Gastrocnemius medialis (tissue), 4 donors: ENCODE results near the gene TMIGD3. TPM values are rescaled to one million over a fixed set of nuclear protein-coding genes. Genes with fewer than 3 reads are reported as not detected.

ENCODE experiments used
- ATAC-seq, 2 donors: fragments of 150-250 bp; one replicate each; pipeline ENCODE4 v1.9.1; 2016
- DNase-seq, 2 donors: peaks; one replicate each; pipeline ENCODE4 v3.0.0-alpha.2; 2019
- H3K27ac ChIP-seq, 4 donors: fragments of 200-600 bp; sonication (generic); 1 replicate in 1 of 4; 2 replicates in 3 of 4; pipeline ENCODE4 v1.5.1; 2016 to 2018; ENCODE audit warnings: mild to moderate bottlenecking in 2 of 4, moderate library complexity in 1 of 4
- H3K27me3 ChIP-seq, 3 donors: fragments of 200-600 bp; sonication (generic) in 2 of 3; 1 replicate in 1 of 3; 2 replicates in 2 of 3; pipeline versions ENCODE4 v1.5.1 to v1.6.0; 2016 to 2019; ENCODE audit warnings: mild to moderate bottlenecking in 1 of 3, moderate library complexity in 1 of 3
- H3K36me3 ChIP-seq, 2 donors: fragments of 200-600 bp; sonication (generic) in 1 of 2; one replicate each; pipeline ENCODE4 v1.5.1; 2017 to 2018
- H3K4me1 ChIP-seq, 2 donors: fragments of 200-600 bp; sonication (generic) in 1 of 2; one replicate each; pipeline ENCODE4 v1.5.1; 2016 to 2017; ENCODE audit warnings: mild to moderate bottlenecking in 2 of 2
- H3K4me3 ChIP-seq, 4 donors: fragments of 200-600 bp; sonication (generic) in 3 of 4; 1 replicate in 1 of 4; 2 replicates in 3 of 4; pipeline ENCODE4 v1.5.1; 2016 to 2019; ENCODE audit warnings: mild to moderate bottlenecking in 2 of 4
- H3K9me3 ChIP-seq, 3 donors: fragments of 200-600 bp; sonication (generic) in 2 of 3; 1 replicate in 1 of 3; 2 replicates in 2 of 3; pipeline ENCODE4 v1.5.1; 2016 to 2019
- POLR2A ChIP-seq, 2 donors: fragments of 450-650 bp; IDR thresholded peaks; one replicate each; pipeline ENCODE4 v1.6.1; 2017; ENCODE audit warnings: antibody characterized with exemption in 2 of 2, mild to moderate bottlenecking in 2 of 2, moderate library complexity in 2 of 2
- in situ Hi-C, 4 donors: fragments of 200-750 bp; cut with MboI; loops; one replicate each; pipeline versions ENCODE4 v1.15.0 to v1.8.0; 2017; ENCODE audit warnings: low sequenced_read_pairs in 4 of 4
- intact Hi-C: fragments of 100-400 bp; cut with DNase I; formaldehyde crosslinking; loops from one replicate; pipeline ENCODE4 v1.15.1; 2023; ENCODE audit warnings: low total_unique reads
- total RNA-seq, 4 donors: library from RNA; depleted of rRNA; stranded (reverse); fragments of >200 nt; gene quantifications; one replicate each; pipeline versions ENCODE4 v1.1.0 to v1.2.3, GENCODE V29; 2016
- TF ChIP-seq, protein P1 (sequence below), 5 experiments: fragments of 450-650 bp in 3 of 5; fragments of 200-600 bp in 2 of 5; sonication (generic) in 2 of 5; IDR thresholded peaks in 4 of 5; conservative IDR thresholded peaks in 1 of 5; 1 replicate in 4 of 5; 2 replicates in 1 of 5; pipeline ENCODE4 v1.5.1; 2016 to 2019; ENCODE audit warnings: antibody characterized with exemption in 5 of 5, mild to moderate bottlenecking in 3 of 5, moderate library complexity in 3 of 5

The TMIGD3 gene
- total RNA-seq, 4 donors from 2014 or later: 0.51 to 0.67 (median 0.55) TPM; not detected in 1

DNA sequence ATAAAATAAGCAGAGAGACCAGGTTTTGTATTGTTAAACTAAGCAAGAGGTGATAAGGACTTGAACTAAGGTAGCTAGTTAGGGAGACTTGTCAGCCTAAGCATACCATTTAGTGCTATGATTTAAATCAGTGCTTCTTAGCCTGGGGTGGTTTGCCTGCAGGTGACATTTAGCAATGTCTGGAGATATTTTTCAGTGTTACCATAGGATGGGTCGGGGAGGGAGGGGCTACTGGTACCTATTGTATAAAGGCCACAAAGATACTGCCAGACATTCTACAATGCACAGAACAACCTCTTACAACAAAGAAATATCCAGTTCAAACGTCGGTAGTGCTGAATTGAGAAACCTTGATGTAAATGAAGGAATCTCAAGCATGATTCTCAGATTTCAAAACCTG is 50.9 kb downstream of the TMIGD3 start:
- Histone ChIP-seq H3K4me3 (no peak overlapping the region), H3K4me1 (peaks cover 50 to 51% of the 10 kb centered on the region in 2 donors), H3K9me3 (no peaks in the 10 kb centered on the region), H3K27ac (peak overlapping the region in 2 of 4 donors; percentile 16 to 24), H3K27me3 (no peaks in the 10 kb centered on the region), H3K36me3 (peaks cover 0 to 42% of the 10 kb centered on the region in 2 donors)
- ATAC-seq (no peak), DNase-seq (no peak)
- in situ Hi-C loops: no loop called here
- intact Hi-C loops: no loop called here
- TF ChIP-seq POLR2A (IDR thresholded peaks at IDR 0.05): no peak
- TF ChIP-seq, protein P1, sequence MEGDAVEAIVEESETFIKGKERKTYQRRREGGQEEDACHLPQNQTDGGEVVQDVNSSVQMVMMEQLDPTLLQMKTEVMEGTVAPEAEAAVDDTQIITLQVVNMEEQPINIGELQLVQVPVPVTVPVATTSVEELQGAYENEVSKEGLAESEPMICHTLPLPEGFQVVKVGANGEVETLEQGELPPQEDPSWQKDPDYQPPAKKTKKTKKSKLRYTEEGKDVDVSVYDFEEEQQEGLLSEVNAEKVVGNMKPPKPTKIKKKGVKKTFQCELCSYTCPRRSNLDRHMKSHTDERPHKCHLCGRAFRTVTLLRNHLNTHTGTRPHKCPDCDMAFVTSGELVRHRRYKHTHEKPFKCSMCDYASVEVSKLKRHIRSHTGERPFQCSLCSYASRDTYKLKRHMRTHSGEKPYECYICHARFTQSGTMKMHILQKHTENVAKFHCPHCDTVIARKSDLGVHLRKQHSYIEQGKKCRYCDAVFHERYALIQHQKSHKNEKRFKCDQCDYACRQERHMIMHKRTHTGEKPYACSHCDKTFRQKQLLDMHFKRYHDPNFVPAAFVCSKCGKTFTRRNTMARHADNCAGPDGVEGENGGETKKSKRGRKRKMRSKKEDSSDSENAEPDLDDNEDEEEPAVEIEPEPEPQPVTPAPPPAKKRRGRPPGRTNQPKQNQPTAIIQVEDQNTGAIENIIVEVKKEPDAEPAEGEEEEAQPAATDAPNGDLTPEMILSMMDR (IDR thresholded peaks at IDR 0.05 in 4 of 5, conservative IDR thresholded peaks at IDR 0.05 in 1 of 5): no peak

GRCh38 chr1:111450185-111450584 is 53.2 kb downstream of the TMIGD3 start:
- ATAC-seq (no peak), DNase-seq (no peak)
- TF ChIP-seq POLR2A (IDR thresholded peaks at IDR 0.05): no peak
- TF ChIP-seq, protein P1 (IDR thresholded peaks at IDR 0.05 in 4 of 5, conservative IDR thresholded peaks at IDR 0.05 in 1 of 5): no peak
- Histone ChIP-seq H3K4me3 (peak overlapping the region; percentile 76 to 97 (median 88)), H3K27ac (peak overlapping the region; percentile 83 to 96 (median 92)), H3K4me1 (peaks cover 47 to 51% of the 10 kb centered on the region in 2 donors), H3K27me3 (no peaks in the 10 kb centered on the region), H3K36me3 (peaks cover 0 to 38% of the 10 kb centered on the region in 2 donors), H3K9me3 (no peaks in the 10 kb centered on the region)
- intact Hi-C loops: no loop called here
- in situ Hi-C loops: no loop called here

- Histone ChIP-seq H3K27me3 (no peaks in the 10 kb centered on the region), H3K27ac (peak overlapping the region; percentile 83 to 96 (median 92)), H3K9me3 (no peaks in the 10 kb centered on the region), H3K4me3 (peak overlapping the region; percentile 76 to 97 (median 88)), H3K4me1 (peaks cover 42 to 46% of the 10 kb centered on the region in 2 donors), H3K36me3 (peaks cover 0 to 39% of the 10 kb centered on the region in 2 donors)
- TF ChIP-seq POLR2A (IDR thresholded peaks at IDR 0.05): no peak
- intact Hi-C loops (loop anchor here (1.0 to 10.0 kb wide), 4 partner anchors 306 to 1625 kb away; partner anchors contain the start of genes CEPT1, DDX20, DRAM2 and LRIF1), in situ Hi-C loops (no loop called here)
- no peak for ATAC-seq
- DNase-seq: no peak
Measured at GRCh38 chr1:111449703-111450017, 53.8 kb downstream of the TMIGD3 start.

- DNase-seq (peak; percentile 96 to 98), ATAC-seq (peak; percentile 98 to 99)
- peak in 1 of 2 donors; percentile 42 for TF ChIP-seq POLR2A (IDR thresholded peaks at IDR 0.05)
- TF ChIP-seq, protein P1 (IDR thresholded peaks at IDR 0.05 in 4 of 5, conservative IDR thresholded peaks at IDR 0.05 in 1 of 5): peak in 1 of 5 experiments; percentile 30
- peak within 1 kb of the TSS; percentile 76 to 97 (median 88) for H3K4me3 ChIP-seq
- intact Hi-C loops (loop anchor here (1.0 to 10.0 kb wide), 4 partner anchors 306 to 1626 kb away; partner anchors contain the start of genes CEPT1, DDX20, DRAM2 and LRIF1), in situ Hi-C loops (no loop called here)
- no peaks in the 10 kb centered on the region for H3K27me3 ChIP-seq
- H3K9me3 ChIP-seq: no peaks in the 10 kb centered on the region
- H3K4me1 ChIP-seq: peaks cover 40 to 42% of the 10 kb centered on the region in 2 donors
- H3K27ac ChIP-seq: peak within 1 kb of the TSS; percentile 83 to 96 (median 92)
- peaks cover 0 to 39% of the 10 kb centered on the region in 2 donors for H3K36me3 ChIP-seq
Measured at GRCh38 chr1:111448918-111449702, 54.3 kb downstream of the TMIGD3 start, which contains the start of the genes ATP5PB and WDR77. Gene ATP5PB, plus strand, starts transcription at chr1:111449464. Its CDS starts 78 bp downstream, at chr1:111449542. Gene WDR77, minus strand, starts transcription at chr1:111449256. Its CDS starts 87 bp downstream, at chr1:111449169.

DNA sequence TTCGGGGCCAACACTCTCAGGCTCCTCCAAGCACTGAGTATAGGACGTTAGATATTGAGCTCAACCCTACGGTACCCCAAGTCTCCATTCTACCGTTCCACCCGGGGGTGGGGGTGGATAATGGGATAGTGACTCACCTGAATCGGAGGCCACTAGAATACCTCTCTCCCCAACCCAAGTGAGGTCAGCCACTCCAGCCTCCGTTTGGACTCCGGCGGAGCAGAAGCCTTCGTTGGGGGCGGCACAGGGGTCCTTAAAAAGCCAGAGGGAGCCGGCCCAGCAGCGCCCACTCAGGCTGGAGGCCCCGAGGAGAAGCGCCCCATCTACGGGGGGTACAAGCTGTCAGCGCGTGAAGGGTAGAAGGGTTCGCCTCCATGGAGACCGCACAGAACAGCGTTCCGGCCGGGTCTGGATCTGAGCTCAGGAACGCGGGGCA is 54.9 kb downstream of the TMIGD3 start:
- intact Hi-C loops (loop anchor here (5.0 to 10.0 kb wide), 3 partner anchors 306 to 1626 kb away; partner anchors contain the start of genes CEPT1, DRAM2, LRIF1 and LRIG2), in situ Hi-C loops (no loop called here)
- peaks cover 0 to 39% of the 10 kb centered on the region in 2 donors for H3K36me3 ChIP-seq
- H3K27ac ChIP-seq: peak overlapping the region; percentile 83 to 96 (median 92)
- TF ChIP-seq POLR2A (IDR thresholded peaks at IDR 0.05): no peak
- TF ChIP-seq, protein P1 (IDR thresholded peaks at IDR 0.05 in 4 of 5, conservative IDR thresholded peaks at IDR 0.05 in 1 of 5): no peak
- ATAC-seq: peak in 1 of 2 donors; percentile 33
- peaks cover 36 to 40% of the 10 kb centered on the region in 2 donors for H3K4me1 ChIP-seq
- peak in 1 of 2 donors; percentile 12 for DNase-seq
- no peaks in the 10 kb centered on the region for H3K27me3 ChIP-seq
- peak overlapping the region; percentile 71 to 97 (median 88) for H3K4me3 ChIP-seq
- no peaks in the 10 kb centered on the region for H3K9me3 ChIP-seq
